ENCODE results near the gene C2CD4B.
A peak's percentile ranks its signal among the peaks of the same experiment; 100 is the strongest.

C2CD4B gene

DNA sequence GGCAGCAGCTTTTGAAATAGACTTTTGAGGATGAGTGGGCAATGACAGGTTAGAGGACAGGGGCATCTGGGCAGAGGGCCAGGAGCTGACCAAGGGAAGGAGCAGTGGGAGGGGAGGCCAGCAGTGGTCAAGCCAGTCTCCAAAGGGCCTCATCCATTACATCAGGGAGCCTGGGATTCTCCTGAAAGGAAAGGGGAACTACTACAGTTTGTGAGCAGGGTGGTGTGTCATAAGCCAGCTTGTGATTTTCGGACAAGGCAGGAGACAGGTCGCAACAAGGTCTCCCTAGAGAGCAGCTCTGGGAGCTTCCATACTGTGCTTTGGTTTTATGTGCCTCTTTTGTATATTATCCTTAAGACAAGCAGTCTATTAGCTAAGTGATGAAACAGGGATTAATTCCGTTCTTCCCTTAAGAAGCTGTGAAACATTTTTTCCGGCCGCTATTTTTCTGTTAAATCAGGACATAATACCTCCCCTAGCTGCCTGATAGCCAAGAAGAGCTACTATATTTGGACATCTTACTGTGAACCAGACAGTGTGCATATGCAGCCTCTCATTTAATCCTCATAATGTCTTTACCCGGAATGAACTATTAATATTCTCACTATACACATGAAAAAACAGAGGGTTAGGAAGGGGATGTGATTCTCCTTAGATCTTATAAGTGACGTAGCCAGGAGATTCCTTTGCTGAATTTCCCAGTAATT is 46.4 kb downstream of the C2CD4B start:
- Histone ChIP-seq H3K27ac (peak overlapping the region; percentile 69), H3K4me3 (ENCODE audit: low read depth, low read length) (no peak overlapping the region), H3K36me3 (replicated peaks) (no peaks in the 10 kb centered on the region), H3K27me3 (replicated peaks) (no peaks in the 10 kb centered on the region)
- no peak for DNase-seq
- TF ChIP-seq, protein P1, sequence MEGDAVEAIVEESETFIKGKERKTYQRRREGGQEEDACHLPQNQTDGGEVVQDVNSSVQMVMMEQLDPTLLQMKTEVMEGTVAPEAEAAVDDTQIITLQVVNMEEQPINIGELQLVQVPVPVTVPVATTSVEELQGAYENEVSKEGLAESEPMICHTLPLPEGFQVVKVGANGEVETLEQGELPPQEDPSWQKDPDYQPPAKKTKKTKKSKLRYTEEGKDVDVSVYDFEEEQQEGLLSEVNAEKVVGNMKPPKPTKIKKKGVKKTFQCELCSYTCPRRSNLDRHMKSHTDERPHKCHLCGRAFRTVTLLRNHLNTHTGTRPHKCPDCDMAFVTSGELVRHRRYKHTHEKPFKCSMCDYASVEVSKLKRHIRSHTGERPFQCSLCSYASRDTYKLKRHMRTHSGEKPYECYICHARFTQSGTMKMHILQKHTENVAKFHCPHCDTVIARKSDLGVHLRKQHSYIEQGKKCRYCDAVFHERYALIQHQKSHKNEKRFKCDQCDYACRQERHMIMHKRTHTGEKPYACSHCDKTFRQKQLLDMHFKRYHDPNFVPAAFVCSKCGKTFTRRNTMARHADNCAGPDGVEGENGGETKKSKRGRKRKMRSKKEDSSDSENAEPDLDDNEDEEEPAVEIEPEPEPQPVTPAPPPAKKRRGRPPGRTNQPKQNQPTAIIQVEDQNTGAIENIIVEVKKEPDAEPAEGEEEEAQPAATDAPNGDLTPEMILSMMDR (IDR thresholded peaks at IDR 0.05; ENCODE audit: low read depth, low read length, missing control alignments) = no peak
- in situ Hi-C loops (cut with HindIII; ENCODE audit: low pct_ligation_motif_present, low sequenced_read_pairs) = no loop called here

DNA sequence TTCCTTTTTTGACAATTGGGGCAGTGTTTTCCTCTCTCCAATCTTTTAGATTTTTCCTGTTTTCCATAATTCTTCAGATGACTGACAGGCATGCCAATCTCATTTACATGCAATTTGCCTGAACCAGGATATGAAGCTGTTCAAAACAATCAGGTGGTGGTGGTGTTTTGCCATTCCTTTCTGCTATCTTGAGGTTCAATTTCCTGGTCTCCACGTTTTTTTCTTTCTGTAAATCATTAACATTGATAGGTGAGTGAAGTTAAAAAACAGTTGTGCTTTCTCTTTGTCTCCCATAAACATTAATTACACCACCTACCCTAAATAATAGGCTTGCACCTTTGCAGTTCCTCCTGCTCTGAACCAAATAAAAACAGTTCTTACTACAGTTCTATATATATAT is 49.2 kb downstream of the C2CD4B start:
- H3K27ac ChIP-seq = no peak overlapping the region
- no peaks in the 10 kb centered on the region for H3K27me3 ChIP-seq (replicated peaks)
- H3K4me3 ChIP-seq (ENCODE audit: low read depth, low read length) = no peak overlapping the region
- in situ Hi-C loops (cut with HindIII; ENCODE audit: low pct_ligation_motif_present, low sequenced_read_pairs) = no loop called here
- H3K36me3 ChIP-seq (replicated peaks) = no peaks in the 10 kb centered on the region
- DNase-seq = no peak
- TF ChIP-seq, protein P1 (IDR thresholded peaks at IDR 0.05; ENCODE audit: low read depth, low read length, missing control alignments) = no peak
